NCI-H2081 (cell line): ENCODE data around the gene CBX2.

ENCODE experiments used
- DNase-seq, 2 experiments: peaks; one replicate each; lab custom pipeline; 2025; lab: John Stamatoyannopoulos, UW

CBX2 gene

DNA sequence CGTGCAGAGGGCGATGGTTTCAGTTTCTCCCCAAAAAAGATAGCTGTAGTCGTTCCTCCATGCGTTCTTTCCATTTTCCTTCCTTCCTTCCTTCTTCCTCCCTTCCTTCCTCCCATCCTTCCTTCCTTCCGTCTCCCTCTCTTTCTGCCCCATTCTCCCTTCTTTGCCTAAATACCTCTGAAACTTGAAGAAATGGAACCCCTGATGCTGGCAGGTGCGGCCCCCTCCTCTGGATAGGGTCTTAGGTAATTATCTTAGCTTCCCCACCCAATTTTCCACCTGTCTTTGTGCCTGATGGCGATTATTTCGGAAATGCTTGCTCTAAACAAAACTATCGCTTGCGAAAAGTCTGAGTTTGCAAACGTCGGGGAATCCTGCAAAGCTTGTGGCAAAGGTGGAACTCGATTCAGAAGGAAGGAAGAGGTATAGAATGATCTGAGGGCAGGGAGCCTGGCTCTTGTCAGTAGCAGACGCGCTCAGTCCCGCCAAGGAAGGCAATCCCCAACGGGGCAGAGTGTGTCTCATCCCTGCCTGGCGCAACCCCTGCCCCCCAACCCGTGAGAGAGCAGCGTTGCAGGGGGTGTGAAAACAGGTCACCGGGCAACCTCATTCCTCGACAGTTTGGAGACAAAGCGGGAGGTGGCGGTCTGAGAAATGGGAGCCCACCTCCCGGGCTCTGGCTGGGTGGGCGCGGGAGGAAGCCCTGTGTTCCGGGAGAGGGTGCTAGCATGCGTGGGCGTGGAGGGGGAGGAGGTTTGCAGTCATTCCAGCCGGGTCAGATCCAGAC lies 21.8 kb downstream of the CBX2 start:
- DNase-seq: no peak

- peak; percentile 56 to 68 for DNase-seq
Observed at GRCh38 chr17:79800325-79801155, 22.6 kb downstream of the CBX2 start.

- DNase-seq: no peak
Observed at GRCh38 chr17:79801156-79802038, 23.4 kb downstream of the CBX2 start.

DNA sequence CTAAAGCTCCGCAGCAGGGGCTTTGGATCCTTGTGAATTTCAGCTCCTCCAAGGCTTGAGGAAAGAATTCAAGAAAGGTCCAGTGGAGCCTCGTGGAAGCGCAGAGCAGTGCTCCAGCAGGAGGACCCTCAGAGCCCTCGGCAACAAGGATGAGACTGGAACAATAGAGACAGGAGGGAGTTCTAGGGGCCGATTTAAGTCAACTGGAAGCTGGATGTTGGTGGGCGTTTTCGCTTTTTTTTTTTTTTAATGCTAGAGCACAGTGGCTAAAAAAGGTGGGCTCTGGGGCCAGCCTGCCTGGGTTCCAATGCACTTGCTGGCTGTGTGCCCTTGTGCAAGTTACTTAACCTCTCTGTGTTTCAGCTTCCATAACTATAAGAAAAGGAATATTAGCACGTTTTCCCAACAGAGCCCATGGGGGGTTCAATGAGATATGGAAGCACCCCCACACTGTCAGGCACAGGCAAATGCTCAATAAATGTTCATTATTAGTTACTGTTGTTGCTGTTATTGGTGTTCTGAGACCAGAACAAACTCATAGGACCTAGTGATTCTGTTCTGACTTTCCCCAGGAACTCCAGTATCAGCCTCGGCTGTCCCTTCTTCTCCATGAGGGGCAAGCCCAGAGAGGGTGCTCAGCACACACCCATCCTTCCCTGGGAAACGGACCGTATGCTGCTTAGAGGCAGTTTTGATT lies 24.2 kb downstream of the CBX2 start:
- no peak for DNase-seq

- DNase-seq: no peak
Observed at GRCh38 chr17:79802736-79803420, 24.9 kb downstream of the CBX2 start.

- no peak for DNase-seq
Observed at GRCh38 chr17:79803421-79803996, 25.6 kb downstream of the CBX2 start.

DNA sequence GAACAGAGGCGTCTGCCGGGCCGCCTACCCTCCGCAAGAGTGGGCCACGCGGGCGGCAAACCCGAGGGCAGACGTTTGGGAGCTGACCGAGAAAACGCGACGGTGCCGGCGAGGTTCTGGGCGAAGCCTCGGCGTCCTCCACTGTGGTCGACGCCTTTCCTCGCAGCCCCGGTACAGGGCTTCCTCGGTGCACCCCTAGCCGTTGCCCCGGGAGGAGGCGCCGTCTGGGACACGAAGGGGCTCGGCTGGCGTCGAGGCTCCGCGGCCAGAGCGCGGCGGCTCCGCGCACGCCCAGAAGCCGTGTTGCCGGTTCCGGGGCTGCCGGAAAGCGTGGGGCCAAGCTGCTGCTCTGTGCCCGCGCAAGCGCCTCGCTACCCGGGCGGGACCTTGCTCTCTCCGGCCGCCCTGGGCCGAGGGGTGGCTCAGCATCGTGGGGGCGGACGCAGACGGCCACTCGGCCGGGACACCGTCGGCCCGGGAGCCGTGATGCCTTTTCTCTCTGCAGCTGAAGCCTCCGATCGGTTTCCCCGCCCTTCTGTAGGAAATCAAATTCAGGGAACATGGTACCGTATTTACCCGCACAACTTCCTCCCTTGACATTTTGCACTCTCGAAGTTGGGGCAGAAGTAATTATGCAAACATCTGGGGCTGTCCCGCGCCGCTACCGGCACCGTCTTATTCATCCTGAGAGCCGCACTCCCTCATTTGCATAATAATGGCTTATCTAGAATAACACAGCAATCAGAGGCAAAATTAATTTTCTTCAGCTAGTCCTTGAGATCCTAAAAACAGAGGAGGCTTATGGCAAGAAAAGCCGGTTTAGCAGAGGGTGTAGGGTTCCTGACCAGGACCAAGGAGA lies 26.3 kb downstream of the CBX2 start:
- no peak for DNase-seq

- DNase-seq: no peak
Observed at GRCh38 chr17:79804856-79805696, 27.1 kb downstream of the CBX2 start.

DNA sequence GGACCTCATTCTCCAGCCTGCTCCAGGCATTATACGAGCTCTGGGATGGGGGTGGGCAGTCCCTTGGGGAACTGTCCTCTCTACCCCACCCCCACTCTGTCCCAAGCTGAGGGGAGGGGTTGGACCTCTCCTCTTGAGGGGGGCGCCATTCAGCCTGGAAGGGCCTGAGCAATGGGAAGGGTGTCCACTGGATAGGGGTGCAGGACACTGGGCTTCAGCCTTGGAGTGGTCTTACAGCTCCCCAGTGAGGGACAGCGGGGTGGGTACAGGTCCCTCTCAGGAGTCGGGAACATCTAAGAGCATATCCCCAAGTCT lies 28.5 kb downstream of the CBX2 start:
- DNase-seq: no peak

DNA sequence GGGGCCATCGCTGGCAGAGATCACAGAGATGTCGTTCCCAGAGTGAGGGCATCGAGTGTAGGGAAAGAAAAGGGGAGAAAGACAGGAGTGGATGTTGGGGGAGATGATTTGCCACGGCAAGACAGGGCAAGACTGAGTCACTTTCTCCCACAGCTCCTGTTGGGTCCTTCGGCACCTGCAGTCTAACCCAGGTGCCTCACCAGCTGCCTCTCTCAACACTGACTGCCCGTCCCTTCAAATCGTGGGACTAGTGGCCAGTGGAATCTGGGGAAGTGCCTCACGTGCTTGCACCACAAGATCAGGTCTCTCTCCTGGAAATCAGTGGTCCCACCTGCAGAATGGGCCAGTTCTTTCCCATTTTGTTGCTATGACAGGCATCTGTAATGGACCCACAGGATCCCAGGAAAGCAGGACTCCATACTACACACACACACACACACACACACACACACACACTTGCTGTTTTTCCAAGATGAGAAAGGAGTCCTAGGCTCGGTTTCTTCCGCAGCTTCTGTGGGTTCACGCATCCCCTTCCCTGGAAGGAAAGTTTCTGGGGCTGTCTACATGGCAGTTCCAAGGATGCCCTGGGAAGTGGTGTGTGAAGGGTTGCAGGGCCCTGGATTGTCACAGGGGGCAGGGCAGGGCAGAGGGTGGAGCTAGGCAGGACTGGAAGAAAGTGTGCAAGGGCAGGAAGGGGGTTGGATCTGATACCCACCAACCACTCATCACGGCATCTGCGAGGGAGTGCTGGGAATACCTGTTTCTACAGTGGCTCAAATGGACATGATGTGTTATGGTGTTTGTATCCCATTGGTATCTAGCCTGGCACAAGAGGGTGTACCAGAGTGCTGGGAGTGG lies 29.1 kb downstream of the CBX2 start:
- DNase-seq: no peak

DNA sequence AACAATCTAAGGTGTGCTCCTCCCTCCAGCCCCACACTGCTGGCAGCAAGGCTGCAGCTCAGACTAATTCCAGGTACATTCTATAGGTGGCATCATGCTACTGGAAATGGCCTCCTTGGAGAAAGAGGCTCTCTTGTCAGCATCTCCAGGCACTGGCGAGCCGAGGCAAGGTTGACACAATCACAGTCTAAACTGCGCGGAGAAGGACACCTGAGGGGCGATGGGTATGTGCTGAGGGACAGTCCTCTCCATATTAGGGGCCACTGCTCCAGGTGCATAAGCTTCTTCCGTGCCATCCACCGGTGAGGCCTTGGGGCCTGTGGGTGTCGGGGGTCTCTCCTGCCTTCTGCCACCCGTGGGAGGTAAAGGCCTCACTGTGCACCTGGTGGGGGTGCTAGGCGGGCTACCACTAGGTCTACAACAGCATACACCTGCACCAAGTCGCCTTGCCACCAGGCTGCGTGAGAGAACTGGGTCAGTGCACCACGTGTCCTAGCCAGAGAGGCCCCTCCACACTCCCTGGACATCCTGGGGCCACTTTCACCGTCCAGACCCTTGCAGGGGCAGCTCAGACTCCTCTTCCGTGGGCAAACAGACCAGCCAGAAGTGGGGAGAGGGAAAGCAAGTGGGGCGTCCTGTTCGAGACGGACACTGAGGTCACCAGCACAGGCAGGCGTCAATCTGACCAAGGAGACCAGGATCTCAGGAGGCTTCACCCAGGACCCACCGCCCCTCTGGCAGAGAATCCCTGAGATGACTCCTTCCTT lies 31.0 kb downstream of the CBX2 start:
- DNase-seq: peak; percentile 55 to 85

DNA sequence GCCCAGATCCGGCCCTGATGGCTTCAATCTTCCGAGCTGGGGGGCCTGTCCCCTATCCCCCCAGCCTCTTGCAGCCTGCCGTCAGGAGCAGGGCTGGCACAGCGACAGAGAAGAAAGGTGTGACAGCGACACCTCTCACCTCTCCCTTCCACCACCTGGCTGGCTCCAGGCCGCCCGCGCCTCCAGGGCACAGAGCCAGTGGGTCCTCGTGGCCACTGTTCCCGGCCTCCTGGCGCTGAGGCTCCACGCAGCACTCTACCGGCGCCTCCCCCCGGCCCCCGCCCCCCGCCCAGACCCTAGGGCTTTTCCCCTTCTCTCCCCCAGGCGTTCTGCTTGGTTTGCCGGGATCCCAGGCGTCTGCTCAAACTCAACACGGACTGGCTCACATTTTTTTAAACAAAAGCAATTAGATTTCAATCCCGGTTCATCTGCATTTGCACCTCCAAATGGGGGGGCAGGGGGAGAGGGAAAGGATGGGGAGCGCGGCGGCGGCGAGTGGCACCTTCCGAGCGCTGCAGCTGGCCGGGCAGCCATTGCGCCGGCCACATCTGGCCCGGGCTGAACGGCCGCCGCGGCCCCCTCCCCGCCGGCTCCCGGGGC lies 31.7 kb downstream of the CBX2 start:
- DNase-seq: peak; percentile 56 to 77

GRCh38 chr17:79810130-79811010 lies 32.4 kb downstream of the CBX2 start:
- DNase-seq: peak; percentile 94 to 98

- DNase-seq: peak; percentile 88 to 92
Observed at GRCh38 chr17:79811011-79811867, 33.3 kb downstream of the CBX2 start.

- no peak for DNase-seq
Observed at GRCh38 chr17:79811868-79812352, 34.0 kb downstream of the CBX2 start.
